HS-27A (cell line): ENCODE results near the gene MYH7B.

Experiments
- DNase-seq: peaks from one replicate; pipeline ENCODE4 v3.0.0-alpha.2; 2012; ENCODE audit warnings: low read depth, missing footprints

The MYH7B gene

GRCh38 chr20:34945315-34946077, 10.2 kb upstream of the MYH7B start:
- no peak for DNase-seq

GRCh38 chr20:34946661-34947060, 9.0 kb upstream of the MYH7B start:
- DNase-seq = no peak

GRCh38 chr20:34947336-34947735, 8.3 kb upstream of the MYH7B start:
- no peak for DNase-seq

GRCh38 chr20:34948030-34948429, 7.6 kb upstream of the MYH7B start:
- DNase-seq = no peak

- DNase-seq = no peak
Observed at GRCh38 chr20:34949120-34949519, 6.5 kb upstream of the MYH7B start.

GRCh38 chr20:34951252-34951651, 4.4 kb upstream of the MYH7B start:
- DNase-seq = no peak

GRCh38 chr20:34951652-34952051, 4.0 kb upstream of the MYH7B start:
- no peak for DNase-seq

- no peak for DNase-seq
Observed at GRCh38 chr20:34952671-34953070, 3.0 kb upstream of the MYH7B start.

- DNase-seq = no peak
Observed at GRCh38 chr20:34953960-34954359, 1.7 kb upstream of the MYH7B start.

- DNase-seq = peak; percentile 14
Observed at GRCh38 chr20:34954904-34955230, 801 bp upstream of the MYH7B start.

GRCh38 chr20:34956041-34956458, 382 bp downstream of the MYH7B start:
- no peak for DNase-seq

- no peak for DNase-seq
Observed at GRCh38 chr20:34956751-34957472, 1.2 kb downstream of the MYH7B start.

GRCh38 chr20:34964486-34964885, 8.8 kb downstream of the MYH7B start:
- DNase-seq = no peak

- DNase-seq = no peak
Observed at GRCh38 chr20:34965051-34965450, 9.4 kb downstream of the MYH7B start.

- no peak for DNase-seq
Observed at GRCh38 chr20:34967421-34967820, 11.8 kb downstream of the MYH7B start.

- no peak for DNase-seq
Observed at GRCh38 chr20:34968042-34968775, 12.5 kb downstream of the MYH7B start.

- DNase-seq = no peak
Observed at GRCh38 chr20:34970193-34970840, 14.6 kb downstream of the MYH7B start.

- no peak for DNase-seq
Observed at GRCh38 chr20:34970846-34971560, 15.3 kb downstream of the MYH7B start.

GRCh38 chr20:34971561-34972235, 16.0 kb downstream of the MYH7B start:
- no peak for DNase-seq

GRCh38 chr20:34974246-34974645, 18.6 kb downstream of the MYH7B start:
- no peak for DNase-seq

GRCh38 chr20:34976286-34976685, 20.6 kb downstream of the MYH7B start:
- DNase-seq = no peak
